SU-DHL-6 (cell line): ENCODE measurements around the gene TUBGCP6.

ENCODE experiments used
- CTCF ChIP-seq: fragments of 200-600 bp; sonication (generic); IDR thresholded peaks from one replicate; pipeline ENCODE4 v1.5.1; 2017; ENCODE audit warnings: antibody characterized with exemption, mild to moderate bottlenecking, low read length, moderate library complexity; ENCODE audit not compliant: insufficient read depth, poor library complexity, severe bottlenecking
- EZH2phosphoT487 ChIP-seq: fragments of 200-600 bp; sonication (generic), shearing (Covaris generic); conservative IDR thresholded peaks from 2 replicates; pipeline ENCODE4 v1.6.1; 2018; ENCODE audit warnings: mild to moderate bottlenecking, antibody characterized with exemption, low read length, moderate library complexity, mixed read lengths

GRCh38 chr22:50247748-50248147 is 2.9 kb upstream of the TUBGCP6 start:
- no peak for TF ChIP-seq CTCF
- TF ChIP-seq EZH2phosphoT487 = no peak
